Measurements from ENCODE around the gene C4BPA.

C4BPA gene

DNA sequence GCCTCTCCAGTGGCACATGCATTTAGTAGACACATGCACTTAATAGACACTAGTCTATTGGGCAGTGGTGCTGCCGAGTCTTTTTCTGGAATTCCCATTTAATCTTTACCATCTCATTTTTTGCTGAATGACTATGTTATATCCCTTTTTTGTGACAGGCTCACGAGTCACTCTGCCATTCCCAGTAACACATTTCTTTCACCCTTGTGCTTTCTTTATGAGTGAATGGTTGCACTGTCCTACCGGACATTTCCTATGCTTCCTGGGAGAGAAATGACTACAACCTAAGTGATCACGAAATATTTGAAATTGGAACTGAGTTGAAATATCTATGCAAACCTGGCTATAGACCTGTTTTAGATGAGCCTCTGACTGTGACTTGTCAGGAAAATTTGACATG, 70.9 kb downstream of the C4BPA start:
- in situ Hi-C loops (cut with HindIII; ENCODE audit: low sequenced_read_pairs): no loop called here

DNA sequence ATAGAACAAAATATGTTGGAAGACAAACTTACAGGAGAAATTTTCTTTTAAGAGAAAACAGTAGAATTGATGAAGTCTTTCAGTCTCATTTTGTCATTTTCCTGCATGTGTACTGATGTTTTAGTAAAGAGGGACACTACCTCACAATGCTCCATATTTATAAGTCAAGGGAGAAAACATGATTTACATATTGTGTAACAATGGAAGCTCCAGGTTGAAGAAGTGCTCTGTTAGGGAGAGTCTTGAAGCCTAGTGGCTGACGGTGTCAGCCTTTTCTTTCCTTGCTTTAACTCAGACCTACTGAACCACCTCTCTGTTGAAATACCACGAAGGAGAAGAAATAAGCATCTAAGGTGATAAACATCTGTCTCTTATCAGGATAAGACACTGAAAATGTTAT, 75.0 kb downstream of the C4BPA start:
- in situ Hi-C loops (cut with HindIII; ENCODE audit: low sequenced_read_pairs): no loop called here

DNA sequence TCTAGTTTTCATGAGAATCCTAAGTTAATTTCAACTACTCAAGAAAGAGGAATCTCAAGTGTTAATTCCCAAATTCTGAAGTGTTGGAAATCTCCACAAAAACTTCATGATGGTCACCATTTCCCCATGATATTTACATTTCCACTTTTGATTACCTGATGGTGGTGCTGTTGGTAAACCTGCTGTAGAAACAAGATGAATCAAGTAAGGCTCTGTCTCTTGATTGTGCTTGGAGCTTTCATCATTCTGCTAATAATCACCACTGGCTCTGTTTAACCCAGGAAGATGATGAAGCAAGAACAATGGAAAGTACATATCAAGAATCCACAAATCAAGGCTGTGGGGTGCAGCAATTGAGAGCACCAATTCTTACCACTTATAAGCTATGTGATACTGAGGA, 77.8 kb downstream of the C4BPA start:
- in situ Hi-C loops (cut with HindIII; ENCODE audit: low sequenced_read_pairs): no loop called here

DNA sequence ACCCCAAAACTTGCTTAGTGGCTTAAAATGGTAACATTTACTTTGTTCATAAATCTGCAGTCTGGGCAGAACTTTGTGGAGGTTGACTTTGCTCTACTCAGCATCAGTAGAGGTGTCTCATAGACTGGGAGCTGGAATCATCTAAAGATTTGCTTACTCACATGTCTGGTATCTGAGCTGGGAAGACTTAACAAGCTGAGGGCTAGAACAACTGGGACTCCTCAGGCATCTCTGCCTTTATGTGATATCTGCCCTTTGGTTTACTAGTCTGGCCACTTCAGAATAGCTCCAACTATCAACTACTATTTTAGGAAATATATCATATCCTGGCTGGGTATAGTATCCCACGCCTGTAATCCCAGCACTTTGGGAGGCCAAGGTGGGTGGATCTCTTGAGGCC, 82.5 kb downstream of the C4BPA start:
- in situ Hi-C loops (cut with HindIII; ENCODE audit: low sequenced_read_pairs): no loop called here

DNA sequence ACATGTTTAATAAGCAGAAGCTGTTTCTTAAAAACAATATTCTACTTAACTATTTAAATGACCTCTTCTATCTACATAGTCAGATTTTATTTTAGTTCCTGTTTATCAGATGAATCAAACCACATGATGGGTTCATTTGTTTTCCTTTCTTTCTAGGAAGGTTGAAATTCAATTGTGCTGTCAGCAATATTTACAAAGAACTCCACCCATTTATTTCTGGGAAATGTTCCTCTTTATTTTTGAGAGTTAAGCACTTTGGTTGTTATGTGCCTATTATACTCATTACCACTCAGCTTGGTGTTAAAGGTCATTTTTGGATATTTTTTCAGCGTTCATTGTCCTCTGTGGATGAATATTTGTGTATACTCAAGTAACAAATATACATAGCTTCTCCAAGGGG, 84.9 kb downstream of the C4BPA start:
- in situ Hi-C loops (cut with HindIII; ENCODE audit: low sequenced_read_pairs): no loop called here

DNA sequence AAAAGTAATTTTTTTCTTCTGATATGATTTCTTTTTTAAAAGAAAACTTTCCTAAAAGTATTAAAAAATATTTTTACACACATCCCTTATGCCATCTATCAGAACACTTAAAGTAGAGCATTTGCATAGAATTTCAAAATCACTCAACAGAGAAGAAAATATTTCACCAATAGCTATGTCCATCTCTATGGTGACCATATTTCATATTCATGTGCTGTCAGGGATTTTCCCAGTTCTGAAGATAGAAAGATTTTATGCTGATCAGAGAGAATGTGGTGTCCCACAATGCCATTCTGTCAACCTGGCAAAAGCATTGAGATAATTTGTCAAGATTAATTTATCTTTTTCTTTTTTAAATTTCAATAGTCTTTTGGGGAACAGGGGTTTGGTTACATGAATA, 87.0 kb downstream of the C4BPA start:
- in situ Hi-C loops (cut with HindIII; ENCODE audit: low sequenced_read_pairs): no loop called here

DNA sequence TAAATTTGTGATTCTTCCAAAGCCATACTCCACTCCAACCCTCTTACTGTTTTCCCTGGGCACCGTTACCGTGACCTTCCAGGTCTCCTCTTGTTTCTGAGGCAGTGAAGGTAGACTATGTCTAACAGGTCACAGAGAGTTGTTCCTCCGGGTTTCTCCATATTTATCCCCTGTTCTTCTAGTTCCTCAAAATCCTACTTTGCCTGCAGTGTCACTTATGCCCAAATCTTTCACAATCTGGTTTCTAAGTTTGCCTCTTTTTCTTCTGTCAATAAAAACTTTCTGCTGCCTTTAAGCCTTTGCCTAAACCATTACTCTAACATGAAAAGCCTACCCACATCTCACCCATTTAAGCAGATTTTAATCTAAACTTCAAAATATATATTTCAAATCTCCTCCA, 87.7 kb downstream of the C4BPA start:
- in situ Hi-C loops (cut with HindIII; ENCODE audit: low sequenced_read_pairs): no loop called here

DNA sequence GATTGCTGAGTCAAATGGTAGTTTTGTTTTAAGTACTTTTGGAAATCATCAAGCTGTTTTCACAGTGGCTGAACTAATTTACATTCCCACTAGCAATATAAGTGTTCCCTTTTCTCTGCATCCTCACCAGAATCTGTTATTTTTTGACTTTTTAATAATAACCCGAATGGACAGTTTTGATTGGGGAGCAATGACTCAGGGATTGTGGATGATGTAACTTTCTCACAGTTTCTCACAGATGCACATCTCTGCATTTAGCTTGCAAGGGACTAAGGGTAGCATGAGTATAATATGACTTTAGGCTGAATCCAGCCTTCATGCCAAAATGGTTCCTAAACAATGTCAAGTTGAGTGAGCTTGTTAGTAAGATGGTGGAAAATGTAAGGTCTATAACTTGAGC, 90.2 kb downstream of the C4BPA start:
- in situ Hi-C loops (cut with HindIII; ENCODE audit: low sequenced_read_pairs): no loop called here

All from DLD1 (cell line).